H9 (cell line): Measurements from ENCODE around the gene RGS9. TPM values are rescaled to one million over a fixed set of nuclear protein-coding genes. Genes with fewer than 3 reads are reported as not detected.

Experiments used
- DNase-seq: peaks from one replicate; pipeline ENCODE4 v3.0.0-alpha.2; 2017
- H2AFZ ChIP-seq: one replicate; pipeline ENCODE4 v1.6.1; 2013; ENCODE audit warnings: mild to moderate bottlenecking, low read length, control low read depth, moderate library complexity
- H2AK5ac ChIP-seq: 2 replicates; pipeline ENCODE4 v1.6.1; 2013; ENCODE audit warnings: low read length, control low read depth, mixed read lengths; ENCODE audit not compliant: insufficient read length
- H2BK120ac ChIP-seq: one replicate; pipeline ENCODE4 v1.6.1; 2013; ENCODE audit warnings: low read depth, mild to moderate bottlenecking, low read length, control low read depth, inconsistent platforms; ENCODE audit not compliant: poor library complexity, severe bottlenecking
- H2BK12ac ChIP-seq: 2 replicates; pipeline ENCODE4 v1.6.1; 2013; ENCODE audit warnings: low read length, control low read depth, mixed read lengths, low read depth; ENCODE audit not compliant: insufficient read length
- H2BK15ac ChIP-seq: 2 replicates; pipeline ENCODE4 v1.6.1; 2013; ENCODE audit warnings: low read depth, low read length, control low read depth
- H2BK20ac ChIP-seq: one replicate; pipeline ENCODE4 v1.6.1; 2013; ENCODE audit warnings: low read depth, mild to moderate bottlenecking, low read length, control low read depth, inconsistent platforms; ENCODE audit not compliant: poor library complexity, severe bottlenecking
- H2BK5ac ChIP-seq: 2 replicates; pipeline ENCODE4 v1.6.1; 2013; ENCODE audit warnings: low read length, control low read depth, mixed read lengths; ENCODE audit not compliant: insufficient read length
- H3K14ac ChIP-seq: 2 replicates; pipeline ENCODE4 v1.6.1; 2013; ENCODE audit warnings: low read length, control low read depth; ENCODE audit not compliant: insufficient read depth
- H3K18ac ChIP-seq: 2 replicates; pipeline ENCODE4 v1.6.1; 2013; ENCODE audit warnings: low read depth, mild to moderate bottlenecking, mixed read lengths, low read length, control low read depth; ENCODE audit not compliant: insufficient read length
- H3K23ac ChIP-seq: 2 replicates; pipeline ENCODE4 v1.6.1; 2013; ENCODE audit warnings: low read length, control low read depth, mixed read lengths, low read depth; ENCODE audit not compliant: insufficient read length
- H3K23me2 ChIP-seq: 2 replicates; pipeline ENCODE4 v1.6.1; 2013; ENCODE audit warnings: low read depth, mild to moderate bottlenecking, mixed read lengths, low read length, control low read depth; ENCODE audit not compliant: insufficient read length, poor library complexity, severe bottlenecking
- H3K27ac ChIP-seq: 2 replicates; pipeline ENCODE4 v1.5.1; 2013; ENCODE audit warnings: low read length, control low read depth, mixed read lengths, low read depth; ENCODE audit not compliant: insufficient read length
- H3K27me3 ChIP-seq: 2 replicates; pipeline ENCODE4 v1.6.1; 2013; ENCODE audit warnings: low read length, control low read depth, inconsistent platforms; ENCODE audit not compliant: insufficient read depth
- H3K4ac ChIP-seq: 2 replicates; pipeline ENCODE4 v1.6.1; 2013; ENCODE audit warnings: low read depth, mild to moderate bottlenecking, control low read depth, inconsistent platforms, low read length, moderate library complexity
- H3K4me1 ChIP-seq: 2 replicates; pipeline ENCODE4 v1.6.1; 2013; ENCODE audit warnings: low read length, control low read depth, inconsistent platforms; ENCODE audit not compliant: insufficient read depth
- H3K4me2 ChIP-seq: 2 replicates; pipeline ENCODE4 v1.6.1; 2013; ENCODE audit warnings: low read length, control low read depth, mixed read lengths; ENCODE audit not compliant: insufficient read length, insufficient read depth
- H3K56ac ChIP-seq: 2 replicates; pipeline ENCODE4 v1.6.1; 2013; ENCODE audit warnings: low read depth, mild to moderate bottlenecking, mixed read lengths, low read length, control low read depth; ENCODE audit not compliant: insufficient read length
- H3K79me1 ChIP-seq: 2 replicates; pipeline ENCODE4 v1.6.1; 2013; ENCODE audit warnings: low read depth, mild to moderate bottlenecking, moderate library complexity, low read length, control low read depth, inconsistent platforms; ENCODE audit not compliant: insufficient read depth, poor library complexity, severe bottlenecking
- H3K79me2 ChIP-seq: 2 replicates; pipeline ENCODE4 v1.6.1; 2013; ENCODE audit warnings: low read length, control low read depth, inconsistent platforms; ENCODE audit not compliant: insufficient read depth
- H3K9ac ChIP-seq: 2 replicates; pipeline ENCODE4 v1.6.1; 2013; ENCODE audit warnings: low read length, control low read depth, mixed read lengths; ENCODE audit not compliant: insufficient read length; ENCODE audit errors: extremely low read depth
- H3K9me3 ChIP-seq: one replicate; pipeline ENCODE4 v1.6.1; 2013; ENCODE audit warnings: low read depth, low read length, inconsistent platforms; ENCODE audit not compliant: control insufficient read depth
- H3T11ph ChIP-seq: one replicate; pipeline ENCODE4 v1.6.1; 2013; ENCODE audit warnings: mild to moderate bottlenecking, low read length, control low read depth, inconsistent platforms
- H4K20me1 ChIP-seq: one replicate; pipeline ENCODE4 v1.6.1; 2013; ENCODE audit not compliant: control insufficient read depth, insufficient read length, insufficient read depth
- H4K5ac ChIP-seq: 2 replicates; pipeline ENCODE4 v1.6.1; 2013; ENCODE audit warnings: low read depth, mild to moderate bottlenecking, mixed read lengths, low read length, control low read depth; ENCODE audit not compliant: insufficient read length
- H4K8ac ChIP-seq: replicated peaks from 2 replicates; pipeline ENCODE4 v1.6.1; 2013; ENCODE audit warnings: low read length, control low read depth, mixed read lengths, low read depth; ENCODE audit not compliant: insufficient read length
- H4K91ac ChIP-seq: 2 replicates; pipeline ENCODE4 v1.6.1; 2013; ENCODE audit warnings: low read depth, mild to moderate bottlenecking, moderate library complexity, mixed read lengths, low read length, control low read depth; ENCODE audit not compliant: insufficient read length
- H3K27ac Mint-ChIP-seq, 3 experiments: 2 replicates in 2 of 3; 3 replicates in 1 of 3; pipeline ENCODE4 v1.8.0; 2020 to 2021; ENCODE audit warnings: mixed read lengths in 3 of 3, mild to moderate bottlenecking in 1 of 3, moderate library complexity in 1 of 3
- H3K27me3 Mint-ChIP-seq: 2 replicates; pipeline ENCODE4 v1.8.0; 2021; ENCODE audit warnings: low read depth, mild to moderate bottlenecking, moderate library complexity, mixed read lengths
- H3K36me3 Mint-ChIP-seq, 3 experiments: 2 replicates in 2 of 3; 3 replicates in 1 of 3; pipeline ENCODE4 v1.8.0; 2020 to 2021; ENCODE audit warnings: low read depth in 3 of 3, mixed read lengths in 3 of 3; ENCODE audit not compliant: insufficient read depth in 1 of 3
- H3K4me1 Mint-ChIP-seq, 2 experiments: 2 replicates each; pipeline ENCODE4 v1.8.0; 2020; ENCODE audit warnings: mixed read lengths in 2 of 2
- H3K4me3 Mint-ChIP-seq, 2 experiments: 2 replicates in 1 of 2; 3 replicates in 1 of 2; pipeline ENCODE4 v1.8.0; 2020 to 2021; ENCODE audit warnings: mild to moderate bottlenecking in 2 of 2, mixed read lengths in 2 of 2, moderate library complexity in 1 of 2
- H3K9me3 Mint-ChIP-seq, 2 experiments: 2 replicates in 1 of 2; 3 replicates in 1 of 2; pipeline ENCODE4 v1.8.0; 2020; ENCODE audit warnings: mild to moderate bottlenecking in 2 of 2, mixed read lengths in 2 of 2, moderate library complexity in 1 of 2
- total RNA-seq: library from RNA; stranded (reverse); gene quantifications from 2 replicates; pipeline ENCODE4 v1.2.1, GENCODE V29; 2021
- TF ChIP-seq, protein P1 (sequence below): fragments of 200-600 bp; sonication (generic); conservative IDR thresholded peaks from 3 replicates; pipeline ENCODE4 v1.8.0; 2021; ENCODE audit warnings: antibody characterized with exemption, mild to moderate bottlenecking

Gene RGS9
- total RNA-seq, 1 experiment from 2014 or later: 12.0 TPM

DNA sequence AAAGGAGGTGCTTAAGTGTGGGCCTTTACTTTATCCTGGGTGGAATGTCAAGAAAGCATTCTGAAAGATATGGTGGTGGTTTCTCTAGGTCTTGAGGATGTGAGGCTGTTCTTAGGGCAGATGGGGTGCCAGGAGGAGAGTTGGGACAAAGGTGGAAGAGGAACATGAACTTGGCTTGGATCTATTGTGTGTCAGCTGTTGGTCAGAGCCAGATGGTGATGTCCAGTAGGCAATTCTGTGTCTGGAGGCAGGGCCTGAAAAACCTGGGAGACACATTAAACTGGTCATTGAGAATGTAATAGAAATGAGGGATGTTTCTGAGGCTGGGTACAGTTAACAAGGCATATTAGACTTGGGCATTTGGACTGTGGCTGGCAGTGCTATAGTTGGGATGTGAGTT, 32.6 kb upstream of the RGS9 start:
- no peak overlapping the region for H3K23ac ChIP-seq
- no peak overlapping the region for H2BK20ac ChIP-seq
- no peak overlapping the region for H3K4me2 ChIP-seq
- H4K8ac ChIP-seq: no peak overlapping the region
- H3K9ac ChIP-seq: no peak overlapping the region
- no peak overlapping the region for H3K18ac ChIP-seq
- H2BK5ac ChIP-seq: no peak overlapping the region
- H3K56ac ChIP-seq: no peak overlapping the region
- H3K9me3 ChIP-seq: no peaks in the 10 kb centered on the region
- no peak overlapping the region for H4K5ac ChIP-seq
- H3T11ph ChIP-seq: no peak overlapping the region
- no peak overlapping the region for H4K91ac ChIP-seq
- H3K79me1 ChIP-seq: no peaks in the 10 kb centered on the region
- Mint-ChIP-seq H3K9me3 (no peaks in the 10 kb centered on the region), H3K4me1 (peaks cover 10 to 13% of the 10 kb centered on the region in 2 experiments), H3K27me3 (no peaks in the 10 kb centered on the region; the same call in 1 of the 2 replicates), H3K36me3 (peaks cover 0 to 5% (median 0%) of the 10 kb centered on the region in 3 experiments; a peak in 2 of 7 replicates), H3K27ac (peak overlapping the region in 1 of 3 experiments; percentile 32; a peak in 2 of 7 replicates), H3K4me3 (no peak overlapping the region)
- H2BK15ac ChIP-seq: no peak overlapping the region
- H2BK120ac ChIP-seq: no peak overlapping the region
- no peaks in the 10 kb centered on the region; the same call in 1 of the 2 replicates for H3K4me1 ChIP-seq
- H3K23me2 ChIP-seq: peaks cover 9% of the 10 kb centered on the region
- H4K20me1 ChIP-seq: no peaks in the 10 kb centered on the region
- H2BK12ac ChIP-seq: no peak overlapping the region
- no peak overlapping the region for H2AK5ac ChIP-seq
- no peaks in the 10 kb centered on the region for H3K79me2 ChIP-seq
- no peak overlapping the region for H2AFZ ChIP-seq
- no peak overlapping the region for H3K27ac ChIP-seq
- no peak overlapping the region for H3K4ac ChIP-seq
- no peaks in the 10 kb centered on the region for H3K27me3 ChIP-seq
- TF ChIP-seq, protein P1, sequence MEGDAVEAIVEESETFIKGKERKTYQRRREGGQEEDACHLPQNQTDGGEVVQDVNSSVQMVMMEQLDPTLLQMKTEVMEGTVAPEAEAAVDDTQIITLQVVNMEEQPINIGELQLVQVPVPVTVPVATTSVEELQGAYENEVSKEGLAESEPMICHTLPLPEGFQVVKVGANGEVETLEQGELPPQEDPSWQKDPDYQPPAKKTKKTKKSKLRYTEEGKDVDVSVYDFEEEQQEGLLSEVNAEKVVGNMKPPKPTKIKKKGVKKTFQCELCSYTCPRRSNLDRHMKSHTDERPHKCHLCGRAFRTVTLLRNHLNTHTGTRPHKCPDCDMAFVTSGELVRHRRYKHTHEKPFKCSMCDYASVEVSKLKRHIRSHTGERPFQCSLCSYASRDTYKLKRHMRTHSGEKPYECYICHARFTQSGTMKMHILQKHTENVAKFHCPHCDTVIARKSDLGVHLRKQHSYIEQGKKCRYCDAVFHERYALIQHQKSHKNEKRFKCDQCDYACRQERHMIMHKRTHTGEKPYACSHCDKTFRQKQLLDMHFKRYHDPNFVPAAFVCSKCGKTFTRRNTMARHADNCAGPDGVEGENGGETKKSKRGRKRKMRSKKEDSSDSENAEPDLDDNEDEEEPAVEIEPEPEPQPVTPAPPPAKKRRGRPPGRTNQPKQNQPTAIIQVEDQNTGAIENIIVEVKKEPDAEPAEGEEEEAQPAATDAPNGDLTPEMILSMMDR: no peak
- no peak for DNase-seq
- H3K14ac ChIP-seq: no peak overlapping the region
